Lower lobe of right lung (tissue), 2 donors: ENCODE measurements around the gene LGALS1. TPM values are rescaled to one million over a fixed set of nuclear protein-coding genes. Genes with fewer than 3 reads are reported as not detected.
A peak's percentile ranks its signal among the peaks of the same experiment; 100 is the strongest.

Experiments used
- ATAC-seq, 2 donors: fragments of 200-7000 bp; cut with Tn5 transposase; one replicate each; pipeline ENCODE4 v1.9.1; 2020 to 2022; ENCODE audit warnings: mild to moderate bottlenecking in 2 of 2, moderate library complexity in 2 of 2
- DNase-seq: peaks from one replicate; pipeline ENCODE4 v3.0.0-alpha.2; 2020
- H3K27ac ChIP-seq: fragments of 200-600 bp; one replicate; pipeline ENCODE4 v1.8.0; 2022
- H3K27me3 ChIP-seq: fragments of 200-600 bp; one replicate; pipeline ENCODE4 v1.8.0; 2022; ENCODE audit warnings: low read depth
- H3K36me3 ChIP-seq: fragments of 200-600 bp; one replicate; pipeline ENCODE4 v1.8.0; 2022; ENCODE audit warnings: mild to moderate bottlenecking
- H3K4me1 ChIP-seq: fragments of 200-600 bp; one replicate; pipeline ENCODE4 v1.8.0; 2022
- H3K4me3 ChIP-seq: fragments of 200-600 bp; one replicate; pipeline ENCODE4 v1.8.0; 2022; ENCODE audit warnings: mild to moderate bottlenecking
- H3K9me3 ChIP-seq: fragments of 200-600 bp; one replicate; pipeline ENCODE4 v1.8.0; 2022
- intact Hi-C: fragments of 100-400 bp; cut with DNase I; formaldehyde crosslinking; loops from one replicate; pipeline ENCODE4 v1.11.0; 2022
- total RNA-seq: library from RNA; stranded (reverse); fragmentation: NEBNext Ultra II Directional; extraction: Animal tissue kit (Norgen Biotek cat#: 25700); gene quantifications from one replicate; pipeline ENCODE4 v1.2.1, GENCODE V29; 2021
- TF ChIP-seq, protein P1 (sequence below): fragments of 200-600 bp; IDR thresholded peaks from one replicate; pipeline ENCODE4 v1.8.0; 2022; ENCODE audit warnings: antibody characterized with exemption, mild to moderate bottlenecking
- donor health status: DM: no; HTN: yes; CAD: no; lungs with severe emphysema.

The LGALS1 gene
- total RNA-seq, 1 donor from 2014 or later: 425 TPM

DNA sequence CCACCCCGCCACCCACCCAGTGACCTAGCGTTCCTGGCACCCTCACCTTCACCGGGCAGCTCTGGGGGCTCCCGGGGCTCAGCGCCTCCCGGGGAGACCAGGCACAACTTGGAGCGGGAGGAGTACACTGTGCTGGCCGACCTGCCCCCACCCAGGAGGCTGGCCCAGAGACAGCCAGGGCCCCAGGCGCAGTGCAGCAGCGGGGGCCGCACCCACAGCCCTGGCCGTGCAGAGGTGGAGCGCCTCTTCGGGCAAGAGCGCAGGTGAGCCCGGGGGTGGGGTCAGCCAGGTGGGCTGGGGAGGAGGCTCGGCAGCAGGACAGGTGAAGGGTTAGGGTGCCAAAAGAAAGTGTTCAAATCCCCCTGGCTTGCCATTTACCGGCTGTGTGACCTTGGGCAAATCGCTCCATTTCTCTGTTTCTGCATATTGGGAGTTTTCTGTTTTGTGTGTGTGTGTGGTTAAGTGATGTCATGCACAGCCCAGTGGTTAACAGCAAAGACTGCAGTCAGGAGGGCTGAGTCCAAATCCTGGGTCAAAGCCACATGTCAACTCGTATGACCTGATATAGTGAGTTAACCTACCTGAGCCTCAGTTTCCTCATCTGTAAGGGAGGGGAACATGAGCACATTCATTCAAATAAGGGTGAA is 50.9 kb downstream of the LGALS1 start:
- Histone ChIP-seq H3K4me3 (no peak overlapping the region), H3K9me3 (no peaks in the 10 kb centered on the region), H3K27me3 (no peaks in the 10 kb centered on the region), H3K36me3 (no peaks in the 10 kb centered on the region), H3K4me1 (peaks cover 29% of the 10 kb centered on the region), H3K27ac (no peak overlapping the region)
- ATAC-seq (peak in 1 of 2 donors; percentile 32), DNase-seq (no peak)
- TF ChIP-seq, protein P1, sequence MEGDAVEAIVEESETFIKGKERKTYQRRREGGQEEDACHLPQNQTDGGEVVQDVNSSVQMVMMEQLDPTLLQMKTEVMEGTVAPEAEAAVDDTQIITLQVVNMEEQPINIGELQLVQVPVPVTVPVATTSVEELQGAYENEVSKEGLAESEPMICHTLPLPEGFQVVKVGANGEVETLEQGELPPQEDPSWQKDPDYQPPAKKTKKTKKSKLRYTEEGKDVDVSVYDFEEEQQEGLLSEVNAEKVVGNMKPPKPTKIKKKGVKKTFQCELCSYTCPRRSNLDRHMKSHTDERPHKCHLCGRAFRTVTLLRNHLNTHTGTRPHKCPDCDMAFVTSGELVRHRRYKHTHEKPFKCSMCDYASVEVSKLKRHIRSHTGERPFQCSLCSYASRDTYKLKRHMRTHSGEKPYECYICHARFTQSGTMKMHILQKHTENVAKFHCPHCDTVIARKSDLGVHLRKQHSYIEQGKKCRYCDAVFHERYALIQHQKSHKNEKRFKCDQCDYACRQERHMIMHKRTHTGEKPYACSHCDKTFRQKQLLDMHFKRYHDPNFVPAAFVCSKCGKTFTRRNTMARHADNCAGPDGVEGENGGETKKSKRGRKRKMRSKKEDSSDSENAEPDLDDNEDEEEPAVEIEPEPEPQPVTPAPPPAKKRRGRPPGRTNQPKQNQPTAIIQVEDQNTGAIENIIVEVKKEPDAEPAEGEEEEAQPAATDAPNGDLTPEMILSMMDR: no peak
- intact Hi-C loops: no loop called here

DNA sequence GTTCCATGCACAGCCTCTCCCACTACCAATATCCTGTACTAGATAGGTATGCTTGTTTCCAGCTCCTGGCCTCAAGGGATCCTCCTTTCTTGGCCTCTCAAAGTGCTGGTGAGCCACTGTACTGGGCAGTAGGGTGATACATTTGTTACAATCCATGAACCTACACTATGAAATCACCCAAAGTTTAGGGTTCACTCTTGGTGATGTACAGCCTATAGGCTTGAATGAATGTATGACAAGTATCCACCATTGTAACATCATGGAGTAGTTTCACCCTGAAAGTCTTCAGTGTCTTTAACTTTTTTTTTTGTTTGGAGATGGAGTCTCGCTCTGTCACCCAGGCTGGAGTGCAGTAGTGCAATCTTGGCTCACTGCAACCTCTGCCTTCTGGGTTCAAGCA is 53.2 kb downstream of the LGALS1 start:
- intact Hi-C loops: no loop called here
- Histone ChIP-seq H3K9me3 (no peaks in the 10 kb centered on the region), H3K4me3 (no peak overlapping the region), H3K4me1 (peaks cover 38% of the 10 kb centered on the region), H3K27me3 (no peaks in the 10 kb centered on the region), H3K27ac (peak overlapping the region; percentile 48), H3K36me3 (no peaks in the 10 kb centered on the region)
- no peak for DNase-seq
- peak in 1 of 2 donors; percentile 18 for ATAC-seq
- TF ChIP-seq, protein P1: no peak

Other genes with a start within 250 kb of the LGALS1 start
- gene ELFN2, start 248.2 kb upstream of the LGALS1 start, total RNA-seq: 0.89 TPM
- 71.0 TPM for gene MFNG, start 189.3 kb upstream of the LGALS1 start, total RNA-seq
- gene CARD10, start 156.2 kb upstream of the LGALS1 start, total RNA-seq: 14.9 TPM
- 46.0 TPM for gene CDC42EP1, start 115.2 kb upstream of the LGALS1 start, total RNA-seq
- gene LGALS2, start 95.5 kb upstream of the LGALS1 start, total RNA-seq: 1.9 TPM
- gene GGA1, start 66.8 kb upstream of the LGALS1 start, total RNA-seq: 64.8 TPM
- 34.8 TPM for gene SH3BP1, start 36.0 kb upstream of the LGALS1 start, total RNA-seq
- 3.9 TPM for gene PDXP, start 16.9 kb upstream of the LGALS1 start, total RNA-seq
- gene NOL12, start 10.7 kb downstream of the LGALS1 start, total RNA-seq: 23.0 TPM
- 78.8 TPM for gene TRIOBP, start 21.4 kb downstream of the LGALS1 start, total RNA-seq
- 7.1 TPM for gene GCAT, start 132.3 kb downstream of the LGALS1 start, total RNA-seq
- gene GALR3, start 147.7 kb downstream of the LGALS1 start, total RNA-seq: not detected
- 18.3 TPM for gene ANKRD54, start 168.7 kb downstream of the LGALS1 start, total RNA-seq
- gene EIF3L, start 173.8 kb downstream of the LGALS1 start, total RNA-seq: 385 TPM
- 32.2 TPM for gene MICALL1, start 230.7 kb downstream of the LGALS1 start, total RNA-seq